DMS153 treated with DMSO at 0.1 percent for 48 hours (cell line): ENCODE measurements around the gene PRR30.

Source experiments
- DNase-seq: peaks from one replicate; lab custom pipeline; 2025; ENCODE audit not compliant: unreplicated experiment; lab: John Stamatoyannopoulos, UW

PRR30 gene

DNA sequence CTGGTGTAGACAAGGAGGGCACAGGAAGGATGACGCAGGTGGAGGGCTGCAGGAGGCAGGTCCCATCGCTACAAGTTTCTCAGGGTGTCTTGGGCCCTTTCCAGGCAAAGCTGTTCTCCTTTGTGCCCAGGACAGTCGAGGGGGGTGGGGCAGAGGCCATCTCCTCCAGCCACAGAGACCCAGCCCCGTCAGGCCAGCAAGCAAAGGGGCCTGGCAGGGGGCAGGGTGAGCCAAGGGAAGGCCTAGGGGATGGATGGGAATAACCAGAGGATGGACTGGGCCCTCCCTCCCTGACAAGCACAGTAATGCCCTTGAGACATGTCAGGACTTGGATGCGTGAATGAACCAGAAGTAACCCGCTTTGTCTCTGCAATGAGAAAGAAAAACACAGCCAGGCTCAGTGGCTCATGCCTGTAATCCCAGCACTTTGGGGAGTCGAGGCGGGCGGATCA, 15.9 kb upstream of the PRR30 start:
- no peak for DNase-seq

DNA sequence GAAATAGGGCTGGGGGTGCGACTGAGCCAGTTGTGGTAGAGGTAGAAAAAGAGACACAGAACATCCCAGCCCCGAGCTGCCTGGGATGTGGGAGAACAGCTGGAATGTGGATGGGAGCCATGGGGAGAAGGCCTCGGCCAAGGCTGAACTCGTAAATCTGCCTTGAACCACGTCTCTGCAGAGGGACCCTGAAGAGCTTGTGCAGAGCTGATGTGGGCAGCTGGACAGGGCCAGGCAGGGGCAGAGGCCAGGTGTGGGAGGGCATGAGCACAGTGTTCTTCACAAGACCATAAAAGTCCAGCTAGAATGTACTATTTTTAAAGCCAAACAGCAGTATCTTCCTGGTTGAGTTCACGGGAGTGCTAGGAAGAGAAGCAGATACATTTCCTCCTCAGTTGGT, 15.3 kb upstream of the PRR30 start:
- DNase-seq: no peak

DNA sequence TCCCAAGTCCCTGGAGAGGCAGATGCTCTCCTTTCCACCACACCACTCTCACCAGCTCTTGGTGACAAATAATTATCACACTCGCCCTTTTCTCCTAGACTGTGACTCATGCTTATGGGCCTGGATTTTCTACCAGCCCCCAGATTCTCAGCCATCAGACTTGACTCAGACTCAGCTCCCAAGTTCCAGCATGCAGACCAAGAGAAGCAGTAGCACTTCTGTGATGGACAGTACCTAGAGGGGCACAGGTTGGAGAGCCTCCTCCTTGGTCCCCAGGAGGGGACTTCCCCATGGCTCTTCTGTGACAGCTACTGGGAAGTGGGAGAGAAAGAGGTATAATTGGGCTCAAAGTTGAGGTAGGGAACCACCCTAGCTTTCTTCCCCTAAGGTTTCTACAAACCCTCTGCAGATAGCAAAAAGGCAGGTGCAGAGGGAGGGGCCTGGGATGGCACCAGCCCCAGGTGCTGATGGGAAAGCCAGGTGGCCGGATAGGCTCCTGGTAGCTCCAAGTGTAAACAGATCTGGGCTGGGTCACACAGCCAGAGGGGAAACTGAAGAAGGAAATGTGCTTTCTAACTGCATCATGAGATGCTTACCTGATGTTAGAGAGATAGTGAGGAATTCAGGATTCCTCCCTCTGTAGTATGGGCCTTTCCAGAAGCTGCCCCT, 13.7 kb upstream of the PRR30 start:
- DNase-seq: peak; percentile 7

DNA sequence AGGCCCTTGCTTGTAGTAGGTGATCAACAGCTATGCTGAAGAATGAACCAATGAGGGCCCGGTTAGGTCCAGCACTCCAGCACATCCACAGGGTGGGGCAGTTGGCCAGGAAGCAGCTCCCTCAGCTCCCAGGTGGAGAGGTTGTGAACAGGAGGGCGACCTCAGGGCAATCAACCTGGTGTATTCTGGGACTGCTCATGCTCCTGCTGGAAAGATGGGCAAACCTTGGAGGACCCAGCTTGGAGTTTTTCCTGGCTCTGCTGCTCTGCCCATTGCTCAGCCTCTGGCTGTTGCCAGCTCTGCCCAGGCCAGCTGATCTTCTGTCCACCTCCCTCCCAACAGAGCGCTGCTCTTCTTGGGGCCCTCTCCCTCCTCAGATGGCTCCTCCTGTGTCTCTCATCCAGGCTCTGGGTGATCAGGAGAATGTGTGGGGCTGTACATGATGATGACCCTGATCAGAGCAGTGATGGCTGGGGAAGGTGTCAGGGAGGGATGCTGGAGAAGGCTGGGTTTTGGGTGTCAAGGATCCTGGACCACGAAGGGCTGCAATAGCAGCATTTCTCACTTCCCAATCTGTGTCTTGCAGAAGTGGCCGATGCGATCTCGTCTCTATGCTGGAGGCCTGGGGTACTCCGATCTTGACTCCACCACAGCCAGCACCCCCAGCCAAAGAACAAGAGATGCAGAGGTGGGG, 13.0 kb upstream of the PRR30 start:
- no peak for DNase-seq

DNA sequence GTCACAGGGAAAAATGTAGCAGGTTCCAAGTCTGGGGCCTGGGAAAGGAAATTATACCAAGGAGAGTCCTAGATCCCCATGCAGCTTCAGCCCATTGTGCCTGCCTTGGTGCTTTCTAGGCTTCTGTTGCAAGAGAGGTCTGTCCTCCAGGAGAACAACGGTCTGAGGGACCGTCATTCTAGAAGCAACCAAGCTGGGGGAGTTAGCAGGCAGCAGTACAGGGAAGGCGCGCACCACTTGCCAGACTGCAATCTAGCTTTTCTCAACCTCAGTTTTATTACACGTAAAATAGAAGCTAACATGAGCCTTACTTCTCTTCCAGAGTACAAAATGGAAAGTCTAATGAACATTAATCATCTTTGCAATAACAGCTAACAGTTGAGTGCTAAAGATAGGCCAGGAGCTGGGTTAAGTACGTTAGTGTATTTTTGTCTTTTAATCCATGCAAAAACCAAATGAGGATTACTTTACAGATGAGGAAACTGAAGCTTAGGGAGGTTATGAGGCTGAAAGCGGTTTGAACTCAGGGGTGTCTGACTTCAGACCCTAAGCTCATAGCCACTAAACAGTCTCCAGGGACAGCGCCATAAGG, 11.5 kb upstream of the PRR30 start:
- no peak for DNase-seq

DNA sequence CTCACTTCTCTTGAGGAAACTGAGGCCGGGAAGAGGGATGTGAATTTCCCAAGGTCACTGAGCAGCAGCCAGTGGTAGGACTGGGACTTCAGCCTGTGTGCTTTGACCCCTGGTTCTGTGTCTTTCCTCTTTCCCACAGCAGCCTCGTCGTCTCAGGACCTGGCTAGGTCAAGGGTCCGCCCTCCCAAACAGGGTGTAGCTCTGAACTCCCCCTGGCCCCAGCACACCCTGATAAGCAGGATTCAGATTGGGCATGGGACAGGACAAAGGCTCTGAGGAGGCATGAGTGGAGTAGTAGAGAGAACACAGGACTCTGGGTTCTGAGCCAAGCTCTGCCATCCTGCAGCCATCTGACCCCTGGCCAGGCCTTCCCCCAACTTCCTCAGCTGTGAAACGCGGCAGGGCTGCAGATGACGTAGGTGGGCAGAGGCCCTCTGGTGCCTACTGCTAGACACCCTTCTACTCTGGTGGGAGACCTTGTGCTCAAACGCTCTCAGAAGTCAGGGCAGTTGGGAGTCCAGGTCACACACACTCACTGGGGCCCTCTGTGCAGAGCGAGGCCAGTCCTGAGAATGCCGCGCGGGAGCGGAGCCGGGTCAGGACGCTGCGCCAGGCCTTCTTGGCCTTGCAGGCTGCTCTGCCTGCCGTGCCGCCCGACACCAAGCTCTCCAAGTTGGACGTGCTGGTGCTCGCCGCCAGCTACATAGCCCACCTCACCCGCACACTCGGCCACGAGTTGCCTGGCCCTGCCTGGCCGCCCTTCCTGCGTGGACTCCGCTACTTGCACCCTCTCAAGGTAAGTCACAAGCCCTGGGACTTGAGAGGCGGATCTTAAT, 10.6 kb upstream of the PRR30 start:
- no peak for DNase-seq

DNA sequence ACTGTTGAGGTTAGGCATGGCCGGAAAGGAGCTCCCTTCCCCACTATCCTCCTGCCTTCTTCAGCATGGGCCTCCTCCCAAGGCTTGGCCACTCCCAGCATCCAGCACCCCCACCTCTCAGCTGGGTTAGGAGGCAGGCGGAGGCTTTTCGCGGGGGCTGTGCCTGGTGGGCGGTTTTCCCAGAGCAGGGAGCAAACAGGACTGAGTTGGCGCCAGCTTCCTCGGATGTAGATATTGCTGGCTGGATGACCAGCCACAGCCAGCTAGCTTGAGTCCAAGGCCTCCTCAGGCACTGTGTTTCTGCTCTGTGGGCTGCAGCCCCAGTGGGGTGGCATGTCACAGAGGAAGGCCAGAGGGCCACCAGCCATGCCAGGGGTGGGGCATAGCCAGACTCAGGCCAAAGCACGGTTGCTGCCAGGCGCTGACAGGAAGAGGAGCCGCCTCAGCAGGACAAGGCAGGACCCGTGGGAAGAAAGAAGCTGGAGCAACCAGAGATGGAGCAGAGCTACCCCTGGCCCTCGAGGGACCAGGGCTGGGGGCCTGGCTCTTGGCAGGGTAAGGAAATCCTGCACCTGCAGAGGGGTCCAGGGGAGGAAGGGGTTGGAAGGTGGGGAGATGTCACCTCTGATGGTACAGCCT, 9.7 kb upstream of the PRR30 start, which contains the start of gene TCF23:
Gene TCF23 (plus strand): TSS at position 204 of the 639 bp plus-strand sequence. CDS start 130 bp downstream, at position 334.
- DNase-seq: no peak

DNA sequence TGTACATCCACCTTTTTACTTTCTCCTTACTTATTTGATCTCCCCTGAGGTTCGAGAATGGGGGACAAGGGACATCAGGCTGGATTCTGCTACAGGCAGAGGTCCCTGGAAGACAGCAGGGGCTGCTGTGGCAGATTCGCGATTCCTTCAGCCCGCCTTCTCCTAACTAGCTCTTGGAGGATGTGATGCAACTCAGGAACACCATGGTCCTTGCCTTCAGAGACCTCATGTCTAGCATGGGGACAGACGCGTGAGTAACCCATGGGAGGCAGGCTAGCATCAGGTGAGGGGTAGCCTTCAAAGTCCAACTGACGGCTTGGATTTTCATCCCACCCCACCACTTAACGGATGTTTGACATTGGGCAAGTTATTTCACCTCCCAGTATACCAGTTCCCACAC, 8.7 kb upstream of the PRR30 start:
- no peak for DNase-seq

DNA sequence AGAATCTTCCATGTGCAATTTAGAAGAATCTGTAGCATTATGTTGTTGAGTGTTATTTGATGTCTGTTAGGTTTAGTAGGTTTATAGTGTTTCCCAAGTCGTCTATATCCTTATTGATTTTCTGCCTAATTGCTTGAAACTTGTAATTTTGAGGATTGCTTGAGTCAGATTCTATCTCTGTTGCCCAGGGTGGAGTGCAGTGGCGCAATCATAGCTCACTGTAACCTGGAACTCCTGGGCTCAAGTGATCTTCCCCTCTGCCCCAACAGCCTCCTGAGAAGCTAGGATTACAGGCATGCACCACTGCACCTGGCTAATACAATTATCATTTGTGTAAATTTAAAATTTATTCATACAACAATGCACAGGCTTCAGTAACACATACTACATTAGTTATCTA, 6.5 kb upstream of the PRR30 start:
- DNase-seq: no peak

DNA sequence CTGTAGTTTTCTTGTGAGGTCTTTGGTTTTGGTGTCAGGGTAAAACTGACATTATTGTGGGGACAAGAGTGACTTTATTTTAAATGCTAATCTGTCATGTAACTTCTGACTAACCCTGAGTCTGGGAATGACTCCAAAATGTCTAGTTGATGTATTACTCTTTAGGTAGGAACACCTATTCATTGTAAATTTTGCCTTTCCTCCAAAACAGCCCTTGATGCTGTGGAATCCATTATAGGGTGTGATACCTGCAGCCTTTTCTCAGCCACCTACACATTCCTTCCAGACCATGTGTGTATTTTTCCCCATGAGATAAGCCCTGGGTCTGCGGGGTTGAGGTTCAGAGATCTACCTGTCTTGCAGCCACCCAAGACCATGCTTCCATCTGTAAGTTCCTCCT, 4.1 kb upstream of the PRR30 start:
- DNase-seq: no peak

DNA sequence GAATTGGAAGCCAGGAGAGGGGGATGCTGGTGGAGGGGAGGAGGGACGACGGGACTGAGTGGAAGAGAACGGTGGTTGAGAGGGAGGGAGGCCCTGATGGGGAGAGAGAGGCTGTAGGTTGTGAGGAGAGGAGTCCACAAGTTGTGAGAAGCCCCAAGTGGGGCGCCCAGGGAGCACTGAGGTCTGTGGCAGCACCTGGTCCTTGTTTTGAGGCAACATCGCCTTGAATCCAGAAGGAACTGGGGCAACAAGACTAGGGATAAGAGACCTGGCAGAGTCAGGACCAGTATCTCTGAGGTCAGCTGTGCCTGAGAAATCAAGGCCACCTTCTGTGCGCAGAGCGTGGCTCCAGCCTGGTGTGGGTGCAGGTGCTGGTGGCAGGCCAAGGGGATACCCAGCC, 1.1 kb downstream of the PRR30 start:
- no peak for DNase-seq

DNA sequence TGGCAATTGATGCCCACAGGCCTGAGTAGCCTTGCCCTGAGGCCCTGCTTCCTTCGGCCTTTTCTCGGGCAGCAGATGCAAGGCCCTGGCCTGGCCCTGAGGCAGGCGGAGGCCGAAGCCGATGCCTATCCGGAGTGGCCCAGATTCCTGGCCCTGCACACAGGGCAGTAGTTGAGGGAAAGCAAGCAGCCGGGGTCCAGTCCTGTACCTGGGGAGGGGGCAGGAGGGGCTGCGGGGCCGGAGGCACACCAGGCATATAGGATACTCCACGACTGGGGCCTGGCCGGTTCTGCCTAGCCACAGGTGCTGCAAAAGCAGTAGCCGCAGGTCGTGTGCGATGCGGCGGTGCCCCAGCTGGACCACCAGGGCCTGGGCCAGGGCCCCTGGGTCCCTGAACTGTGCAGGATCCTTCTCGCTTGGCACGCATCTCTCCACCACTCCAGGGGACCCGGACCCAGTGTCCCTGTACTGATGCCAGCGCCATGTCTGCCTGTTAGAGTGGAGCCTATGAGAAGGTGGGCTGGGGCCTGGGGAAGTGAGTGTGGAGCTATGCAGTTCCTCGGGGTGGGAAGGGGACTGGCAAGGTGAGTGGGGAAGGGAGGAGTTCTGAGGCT, 1.8 kb downstream of the PRR30 start:
- no peak for DNase-seq

DNA sequence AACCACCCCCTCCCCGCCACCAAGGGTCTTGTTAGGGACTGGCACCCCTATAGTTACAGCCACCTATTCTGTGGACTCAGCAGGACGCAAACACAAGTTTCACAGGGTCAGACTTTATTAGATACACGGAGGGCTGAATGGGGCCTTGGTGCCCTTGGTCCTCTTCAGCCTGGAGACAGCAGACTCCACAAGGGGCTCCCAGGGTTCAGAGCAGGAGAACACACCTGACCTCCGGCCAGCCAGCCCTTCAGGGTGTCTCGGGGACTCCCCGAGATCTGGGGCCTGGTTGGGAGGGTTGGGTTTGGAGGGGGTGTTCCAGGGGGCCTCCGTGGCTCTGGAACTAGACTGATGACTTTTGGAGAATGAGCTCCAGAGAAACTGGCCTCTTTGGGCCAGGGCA, 2.5 kb downstream of the PRR30 start:
- DNase-seq: no peak

DNA sequence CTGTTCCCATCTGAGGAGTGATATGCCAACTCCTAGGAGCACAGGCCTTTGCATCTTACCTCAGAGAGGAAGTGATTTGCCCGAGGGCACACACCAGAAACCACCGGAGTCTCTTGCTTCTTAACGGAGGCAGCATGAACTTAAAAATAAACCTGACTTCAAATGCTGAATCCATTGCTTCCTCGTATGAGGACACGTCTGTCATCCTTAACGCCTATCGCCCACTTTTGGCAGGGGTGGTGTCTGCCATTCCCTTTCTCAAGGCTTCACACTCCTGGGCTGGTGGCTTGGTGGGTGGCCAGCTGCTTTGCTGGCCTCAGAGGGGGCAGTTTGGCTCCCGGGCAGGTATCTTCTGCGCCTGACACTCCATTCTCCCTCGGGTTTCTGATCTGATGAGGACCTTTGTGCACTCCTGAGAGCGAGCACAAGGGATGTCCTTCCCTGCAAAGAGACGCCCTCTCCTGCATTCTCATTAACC, 3.7 kb downstream of the PRR30 start:
- no peak for DNase-seq

DNA sequence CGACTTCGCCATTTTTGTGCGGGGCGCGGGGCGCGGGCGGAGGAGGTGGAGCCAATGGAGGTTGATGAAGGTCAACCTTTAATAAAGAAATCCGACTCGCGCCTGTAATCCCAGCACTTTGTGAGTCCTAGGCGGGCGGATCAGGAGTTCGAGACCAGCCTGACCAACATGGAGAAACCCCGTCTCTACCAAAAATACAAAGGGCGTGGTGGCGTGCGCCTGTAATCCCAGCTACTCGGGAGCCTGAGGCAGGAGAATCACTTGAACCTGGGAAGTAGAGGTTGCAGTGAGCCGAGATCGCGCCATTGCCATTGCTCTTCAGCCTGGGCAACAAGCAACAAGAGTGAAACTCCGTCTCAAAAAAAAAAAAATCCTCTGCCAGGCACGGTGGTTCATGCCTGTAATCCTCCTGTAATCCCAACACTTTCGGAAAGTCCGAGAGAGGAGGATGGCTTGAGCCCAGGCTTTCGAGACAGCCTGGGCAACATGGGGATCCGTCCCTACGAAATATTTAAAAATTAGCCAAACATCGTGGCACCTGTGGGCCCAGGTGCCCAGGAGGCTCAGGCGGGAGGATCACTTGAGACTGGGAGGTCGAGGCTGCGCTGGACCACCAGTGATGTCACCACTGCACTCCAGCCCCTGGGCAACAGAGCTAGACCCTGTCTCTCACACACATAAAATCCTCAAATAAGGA, 4.3 kb downstream of the PRR30 start:
- DNase-seq: no peak

DNA sequence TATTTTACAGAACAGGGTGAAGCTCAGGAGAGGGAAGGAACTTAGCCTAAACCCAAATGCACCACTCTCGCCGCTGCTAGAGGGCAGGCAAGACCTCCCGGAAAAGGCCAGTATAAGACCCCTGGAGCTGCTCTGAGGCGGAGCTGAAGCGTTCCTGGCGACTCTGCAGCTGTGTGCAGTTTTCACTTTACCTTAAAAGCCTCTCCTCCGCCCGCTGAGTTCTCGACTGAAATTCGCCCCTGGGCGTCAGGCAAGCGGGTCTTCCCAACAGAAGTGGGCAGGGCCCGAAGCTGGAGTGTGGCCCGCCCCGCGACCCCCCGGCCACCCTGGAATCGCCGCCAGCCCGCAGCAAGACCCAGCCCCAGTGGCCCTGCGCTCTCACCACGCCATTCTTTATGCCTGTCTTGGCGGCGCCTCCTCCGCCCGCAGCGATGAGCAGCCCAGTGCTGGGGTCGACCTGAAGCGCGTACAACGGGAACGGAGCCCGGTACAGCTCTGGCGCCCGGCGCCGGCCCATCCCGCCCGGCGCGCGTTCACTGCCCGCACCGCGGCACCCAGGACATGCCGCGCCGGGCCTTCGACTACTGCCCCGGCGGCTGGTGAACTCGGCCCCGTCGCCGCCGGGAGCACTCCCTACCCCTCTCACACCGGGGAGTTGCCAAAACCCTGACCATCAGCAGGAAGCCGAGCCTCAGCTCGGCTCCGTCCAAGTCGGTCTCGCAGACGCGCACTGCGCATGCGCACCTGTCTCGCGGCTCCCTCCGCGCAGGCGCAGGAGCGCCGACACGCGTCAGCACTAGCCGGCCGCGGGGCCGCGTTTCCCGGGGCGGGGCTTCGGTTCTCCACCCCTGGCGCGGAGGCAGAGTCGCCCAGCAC, 5.1 kb downstream of the PRR30 start, which contains the start of gene PREB:
Gene PREB (minus strand): TSS at position 732 of the 876 bp plus-strand sequence. CDS start 215 bp downstream, at position 517.
- peak; percentile 91 for DNase-seq

DNA sequence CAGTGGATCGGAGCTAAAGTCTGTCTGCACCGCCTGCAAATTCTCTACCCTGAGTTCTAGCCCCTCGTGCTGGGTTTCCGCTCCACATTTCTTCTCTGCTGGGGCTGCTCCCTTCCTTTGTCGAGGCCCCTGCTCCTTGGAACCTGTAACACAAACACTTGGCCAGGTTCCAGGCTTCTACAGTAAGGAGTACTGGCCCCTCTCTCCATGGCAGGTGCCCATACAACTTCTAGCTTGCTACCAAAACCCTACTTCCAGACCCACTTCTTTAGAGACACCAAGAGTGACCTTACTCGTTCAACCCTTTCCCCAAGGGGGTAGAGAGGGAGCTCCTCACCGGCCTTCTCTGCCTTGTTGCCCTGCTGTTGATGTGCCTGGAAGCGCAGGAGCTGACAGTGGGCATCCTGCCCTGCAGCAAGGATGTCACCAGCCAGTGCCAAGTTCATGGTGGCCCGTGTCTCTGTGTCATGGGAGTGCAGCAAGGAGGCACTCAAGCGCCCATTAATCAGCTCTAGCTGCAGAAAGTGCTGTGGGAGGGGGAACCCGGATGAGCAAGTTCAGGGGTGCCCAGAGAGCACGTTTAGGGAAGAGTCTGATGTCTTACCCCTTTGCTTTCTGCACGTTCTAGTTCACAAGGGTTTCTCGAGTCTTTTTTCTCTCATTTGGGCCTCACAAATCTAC, 5.9 kb downstream of the PRR30 start:
- no peak for DNase-seq

DNA sequence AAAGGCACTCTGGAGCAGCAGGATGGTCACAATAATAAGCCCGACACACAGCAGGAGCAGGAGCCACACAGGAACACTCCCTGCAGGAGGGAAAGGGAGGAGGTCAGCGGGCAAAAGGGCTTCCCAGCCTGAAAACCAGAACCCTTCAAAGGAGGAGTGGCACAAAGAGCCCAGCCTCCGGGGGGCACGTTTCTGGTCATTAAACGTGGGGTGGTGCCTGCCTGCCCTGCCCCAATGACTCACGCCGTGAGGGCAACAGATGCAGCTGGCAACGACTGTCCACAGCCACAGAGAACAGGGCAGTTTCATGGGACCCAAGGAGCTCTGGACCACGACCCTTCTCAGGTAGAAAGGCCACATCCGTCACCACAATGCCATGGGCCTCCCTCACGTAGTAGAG, 7.8 kb downstream of the PRR30 start:
- DNase-seq: no peak
